ENCODE data around the gene TAOK1.

TAOK1 gene

DNA sequence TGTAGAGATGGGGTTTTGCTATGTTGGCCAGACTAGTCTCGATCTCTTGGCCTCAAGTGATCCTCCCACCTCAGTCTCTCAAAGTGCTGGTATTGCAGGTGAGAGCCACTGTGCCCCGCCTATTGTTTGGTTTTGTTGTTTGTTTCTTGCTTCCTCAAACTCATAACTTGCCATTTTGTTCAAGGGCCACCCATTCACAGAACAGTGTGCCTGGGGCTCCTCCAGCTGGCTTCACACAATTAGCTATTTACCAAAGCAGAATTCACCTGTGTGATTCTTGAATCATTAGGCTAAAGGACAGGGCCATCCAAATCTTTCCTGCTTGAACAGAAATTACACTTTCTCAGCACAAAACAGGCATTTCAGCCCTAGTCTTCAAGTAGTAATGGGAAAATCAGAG lies 169.5 kb downstream of the TAOK1 start:
- CTCF ChIA-PET: interaction anchor here (0.9 to 2.0 kb wide), 6 partner anchors 8 to 189 kb away, joined by 3 to 9 read pairs (median 4); partner anchors contain the start of gene ABHD15
- DNase-seq (ENCODE audit: low read depth, low spot score): no peak
- TF ChIP-seq, protein P1, sequence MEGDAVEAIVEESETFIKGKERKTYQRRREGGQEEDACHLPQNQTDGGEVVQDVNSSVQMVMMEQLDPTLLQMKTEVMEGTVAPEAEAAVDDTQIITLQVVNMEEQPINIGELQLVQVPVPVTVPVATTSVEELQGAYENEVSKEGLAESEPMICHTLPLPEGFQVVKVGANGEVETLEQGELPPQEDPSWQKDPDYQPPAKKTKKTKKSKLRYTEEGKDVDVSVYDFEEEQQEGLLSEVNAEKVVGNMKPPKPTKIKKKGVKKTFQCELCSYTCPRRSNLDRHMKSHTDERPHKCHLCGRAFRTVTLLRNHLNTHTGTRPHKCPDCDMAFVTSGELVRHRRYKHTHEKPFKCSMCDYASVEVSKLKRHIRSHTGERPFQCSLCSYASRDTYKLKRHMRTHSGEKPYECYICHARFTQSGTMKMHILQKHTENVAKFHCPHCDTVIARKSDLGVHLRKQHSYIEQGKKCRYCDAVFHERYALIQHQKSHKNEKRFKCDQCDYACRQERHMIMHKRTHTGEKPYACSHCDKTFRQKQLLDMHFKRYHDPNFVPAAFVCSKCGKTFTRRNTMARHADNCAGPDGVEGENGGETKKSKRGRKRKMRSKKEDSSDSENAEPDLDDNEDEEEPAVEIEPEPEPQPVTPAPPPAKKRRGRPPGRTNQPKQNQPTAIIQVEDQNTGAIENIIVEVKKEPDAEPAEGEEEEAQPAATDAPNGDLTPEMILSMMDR (IDR thresholded peaks at IDR 0.05; ENCODE audit: insufficient read depth, low read length, missing control alignments): no peak
- POLR2A ChIA-PET: no interaction called here
- H3K4me3 ChIP-seq (ENCODE audit: low read depth, low read length): no peak overlapping the region

- TF ChIP-seq, protein P1 (IDR thresholded peaks at IDR 0.05; ENCODE audit: insufficient read depth, low read length, missing control alignments): no peak
- H3K4me3 ChIP-seq (ENCODE audit: low read depth, low read length): no peak overlapping the region
- ChIA-PET POLR2A (no interaction called here), CTCF (interaction anchor here (0.9 to 2.4 kb wide), 4 partner anchors 11 to 190 kb away, joined by 3 to 10 read pairs (median 6); no protein-coding TSS in a partner anchor)
- DNase-seq (ENCODE audit: low read depth, low spot score): no peak
Measured at GRCh38 chr17:29560316-29560715, 170.2 kb downstream of the TAOK1 start.

GRCh38 chr17:29561554-29562517 lies 171.7 kb downstream of the TAOK1 start:
- POLR2A ChIA-PET: no interaction called here
- DNase-seq (ENCODE audit: low read depth, low spot score): no peak
- TF ChIP-seq, protein P1 (IDR thresholded peaks at IDR 0.05; ENCODE audit: insufficient read depth, low read length, missing control alignments): no peak
- CTCF ChIA-PET: interaction anchor here (1.1 to 2.4 kb wide), 6 partner anchors 11 to 192 kb away, joined by 3 to 10 read pairs (median 4); no protein-coding TSS in a partner anchor
- H3K4me3 ChIP-seq (ENCODE audit: low read depth, low read length): no peak overlapping the region

- CTCF ChIA-PET: interaction anchor here (1.1 to 1.9 kb wide), 4 partner anchors 10 to 193 kb away, joined by 3 to 8 read pairs (median 4); no protein-coding TSS in a partner anchor
- POLR2A ChIA-PET: no interaction called here
- no peak overlapping the region for H3K4me3 ChIP-seq (ENCODE audit: low read depth, low read length)
- TF ChIP-seq, protein P1 (IDR thresholded peaks at IDR 0.05; ENCODE audit: insufficient read depth, low read length, missing control alignments): no peak
- no peak for DNase-seq (ENCODE audit: low read depth, low spot score)
Measured at GRCh38 chr17:29562615-29563014, 172.5 kb downstream of the TAOK1 start.

DNA sequence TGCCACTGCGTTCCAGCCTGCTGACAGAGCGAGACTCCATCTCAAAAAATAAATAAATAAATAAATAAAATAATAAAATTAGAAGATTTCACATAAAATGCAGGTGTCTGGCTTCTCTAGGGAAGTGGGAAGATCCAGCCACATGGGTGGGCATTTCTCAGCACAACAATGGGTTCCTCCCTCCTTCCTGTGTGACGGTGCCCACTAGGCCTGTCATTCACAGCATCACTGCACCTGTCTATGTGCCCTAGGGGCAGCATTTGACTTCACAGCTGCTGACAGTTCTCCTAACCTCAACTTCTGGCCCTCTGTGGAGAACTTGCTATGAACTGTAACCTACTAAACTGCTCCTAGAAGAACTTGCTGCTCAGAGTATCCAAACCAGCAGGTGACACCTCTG lies 173.7 kb downstream of the TAOK1 start:
- H3K4me3 ChIP-seq (ENCODE audit: low read depth, low read length): no peak overlapping the region
- TF ChIP-seq, protein P1 (IDR thresholded peaks at IDR 0.05; ENCODE audit: insufficient read depth, low read length, missing control alignments): no peak
- CTCF ChIA-PET: no interaction called here
- no peak for DNase-seq (ENCODE audit: low read depth, low spot score)
- POLR2A ChIA-PET: interaction anchor here (0.6 kb wide), 1 partner anchor 590 kb away, joined by 3 read pairs; no protein-coding TSS in a partner anchor
